Spleen (tissue), 11 donors: ENCODE measurements around the gene MACROD2. TPM values are rescaled to one million over a fixed set of nuclear protein-coding genes. Genes with fewer than 3 reads are reported as not detected.

Experiments
- DNase-seq: peaks from one replicate; pipeline ENCODE4 v3.0.0-alpha.2; 2020
- H3K27ac ChIP-seq, 8 donors: fragments of 200-600 bp; sonication (generic) in 7 of 8; 1 replicate in 4 of 8; 2 replicates in 4 of 8; pipeline versions ENCODE4 v1.5.0 to v1.8.0; 2016 to 2021; ENCODE audit warnings: inconsistent platforms in 4 of 8, mild to moderate bottlenecking in 4 of 8, moderate library complexity in 1 of 8
- H3K27me3 ChIP-seq, 7 donors: fragments of 200-600 bp; sonication (generic) in 6 of 7; replicated peaks in 1 of 7; 1 replicate in 4 of 7; 2 replicates in 3 of 7; pipeline versions ENCODE4 v1.5.0 to v1.8.0; 2016 to 2021; ENCODE audit warnings: inconsistent platforms in 3 of 7, mild to moderate bottlenecking in 1 of 7
- H3K36me3 ChIP-seq, 6 donors: fragments of 200-600 bp; sonication (generic) in 5 of 6; 1 replicate in 4 of 6; 2 replicates in 2 of 6; pipeline versions ENCODE4 v1.5.0 to v1.8.0; 2016 to 2021; ENCODE audit warnings: inconsistent platforms in 2 of 6
- H3K4me1 ChIP-seq, 6 donors: fragments of 200-600 bp; sonication (generic) in 5 of 6; 1 replicate in 3 of 6; 2 replicates in 3 of 6; pipeline versions ENCODE4 v1.5.0 to v1.8.0; 2016 to 2021; ENCODE audit warnings: inconsistent platforms in 3 of 6
- H3K4me3 ChIP-seq, 8 donors: fragments of 200-600 bp; sonication (generic) in 7 of 8; 1 replicate in 4 of 8; 2 replicates in 4 of 8; pipeline versions ENCODE4 v1.5.0 to v1.8.0; 2016 to 2021; ENCODE audit warnings: inconsistent platforms in 4 of 8, mild to moderate bottlenecking in 4 of 8, moderate library complexity in 2 of 8
- H3K9me3 ChIP-seq, 8 donors: fragments of 200-600 bp; sonication (generic) in 7 of 8; 1 replicate in 4 of 8; 2 replicates in 4 of 8; pipeline versions ENCODE4 v1.5.0 to v1.8.0; 2016 to 2021; ENCODE audit warnings: inconsistent platforms in 4 of 8
- CTCF ChIP-seq, 11 experiments: fragments of 200-600 bp in 7 of 11; fragments of 450-650 bp in 4 of 11; sonication (generic) in 4 of 11; IDR thresholded peaks in 8 of 11; conservative IDR thresholded peaks in 3 of 11; 1 replicate in 7 of 11; 2 replicates in 4 of 11; pipeline versions ENCODE4 v1.4.0 to v1.8.0; 2016 to 2021; ENCODE audit warnings: antibody characterized with exemption in 11 of 11, inconsistent platforms in 4 of 11, mild to moderate bottlenecking in 1 of 11
- POLR2A ChIP-seq, 3 donors: fragments of 450-650 bp; IDR thresholded peaks; one replicate each; pipeline ENCODE4 v1.5.1; 2017; ENCODE audit warnings: antibody characterized with exemption in 3 of 3, mild to moderate bottlenecking in 1 of 3
- POLR2AphosphoS5 ChIP-seq, 3 donors: sonication (generic); formaldehyde crosslinking; IDR thresholded peaks; one replicate each; pipeline ENCODE4 v1.5.1; 2017; ENCODE audit warnings: antibody characterized with exemption in 3 of 3
- WGBS, 5 donors: extraction: QIAGEN DNeasy Blood & Tissue Kit in 3 of 5; methylation state at CpG; one replicate each; pipeline versions ENCODE4 v1.1.5 to v1.1.7; 2013 to 2018; 5-methylcytosine and 5-hydroxymethylcytosine counted together
- intact Hi-C: fragments of 100-400 bp; cut with DNase I; formaldehyde crosslinking; loops from one replicate; pipeline ENCODE4 v1.15.0; 2023; ENCODE audit warnings: low total_unique reads
- polyA plus RNA-seq, 3 donors: library from polyadenylated mRNA; stranded (reverse); fragments of 200-250 nt; gene quantifications; one replicate each; pipeline ENCODE4 v1.2.1, GENCODE V29; 2013
- total RNA-seq, 7 donors: library from RNA; depleted of rRNA in 3 of 7; stranded (reverse); fragments of >200 nt in 3 of 7; fragmentation: NEBNext Ultra II Directional in 4 of 7; extraction: Animal tissue kit (Norgen Biotek cat#: 25700) in 4 of 7; gene quantifications; one replicate each; pipeline versions ENCODE4 v1.1.0 to v1.2.1, GENCODE V29; 2016 to 2021
- donor health status: healthy with polysubstance abuse.
- donor health status: DM: no; HTN: no; CAD: no; lungs with moderate emphysema.
- donor health status: DM: no; HTN: no; CAD: no.
- donor health status: Bipolar disorder and iron deficiency.
- donor health status: healthy.
- donor health status: DM: no; HTN: no; CAD: no.
- donor health status: DM: yes; HTN: yes; CAD: no.

Gene MACROD2
- total and polyA plus RNA-seq, 10 donors = 1.5 to 4.7 (median 3.4) TPM

- H3K4me1 ChIP-seq = no peaks in the 10 kb centered on the region
- intact Hi-C loops = no loop called here
Measured at GRCh38 chr20:15561707-15562404, 1566.5 kb downstream of the MACROD2 start.

GRCh38 chr20:15563836-15564235 lies 1568.5 kb downstream of the MACROD2 start:
- Histone ChIP-seq H3K27ac (no peak overlapping the region), H3K9me3 (no peaks in the 10 kb centered on the region), H3K4me1 (no peaks in the 10 kb centered on the region), H3K36me3 (no peaks in the 10 kb centered on the region), H3K27me3 (no peaks in the 10 kb centered on the region), H3K4me3 (no peak overlapping the region)
- TF ChIP-seq POLR2AphosphoS5 (IDR thresholded peaks at IDR 0.05) = no peak
- no peak for TF ChIP-seq CTCF (IDR thresholded peaks at IDR 0.05 in 8 of 11, conservative IDR thresholded peaks at IDR 0.05 in 3 of 11)
- TF ChIP-seq POLR2A (IDR thresholded peaks at IDR 0.05) = no peak
- intact Hi-C loops = no loop called here
- no peak for DNase-seq
- WGBS, 5 donors = 73 to 91% (median 86%) methylated on average over 4 of the region's 4 CpGs

More at GRCh38 chr20:15561707-15562404, 1566.5 kb downstream of the MACROD2 start:
- H3K9me3 ChIP-seq = no peaks in the 10 kb centered on the region
- 67 to 85% (median 79%) methylated on average over 5 of the region's 5 CpGs for WGBS, 5 donors
- H3K4me3 ChIP-seq = no peak overlapping the region
- no peaks in the 10 kb centered on the region for H3K27me3 ChIP-seq
- DNase-seq = no peak
- no peak overlapping the region for H3K27ac ChIP-seq
- no peaks in the 10 kb centered on the region for H3K36me3 ChIP-seq
- TF ChIP-seq POLR2AphosphoS5 (IDR thresholded peaks at IDR 0.05) = no peak

- no peaks in the 10 kb centered on the region for H3K27me3 ChIP-seq
- TF ChIP-seq POLR2A (IDR thresholded peaks at IDR 0.05) (no peak), CTCF (IDR thresholded peaks at IDR 0.05 in 8 of 11, conservative IDR thresholded peaks at IDR 0.05 in 3 of 11) (no peak), POLR2AphosphoS5 (IDR thresholded peaks at IDR 0.05) (no peak)
- no peaks in the 10 kb centered on the region for H3K36me3 ChIP-seq
- no peak overlapping the region for H3K27ac ChIP-seq
- no peak for DNase-seq
- no peaks in the 10 kb centered on the region for H3K4me1 ChIP-seq
- WGBS, 5 donors = 48 to 65% (median 53%) methylated on average over 3 of the region's 3 CpGs
- intact Hi-C loops = no loop called here
- no peak overlapping the region for H3K4me3 ChIP-seq
- no peaks in the 10 kb centered on the region for H3K9me3 ChIP-seq
Measured at GRCh38 chr20:15564981-15565380, 1569.7 kb downstream of the MACROD2 start.

GRCh38 chr20:15565786-15566185 lies 1570.5 kb downstream of the MACROD2 start:
- Histone ChIP-seq H3K4me3 (no peak overlapping the region), H3K4me1 (no peaks in the 10 kb centered on the region), H3K27ac (no peak overlapping the region), H3K27me3 (no peaks in the 10 kb centered on the region), H3K9me3 (no peaks in the 10 kb centered on the region), H3K36me3 (no peaks in the 10 kb centered on the region)
- TF ChIP-seq POLR2A (IDR thresholded peaks at IDR 0.05) = no peak
- no peak for TF ChIP-seq CTCF (IDR thresholded peaks at IDR 0.05 in 8 of 11, conservative IDR thresholded peaks at IDR 0.05 in 3 of 11)
- TF ChIP-seq POLR2AphosphoS5 (IDR thresholded peaks at IDR 0.05) = no peak
- intact Hi-C loops = no loop called here
- WGBS, 5 donors = 41 to 84% (median 72%) methylated on average over 2 of the region's 2 CpGs
- no peak for DNase-seq
